Measurements from ENCODE around the gene ARHGAP32. TPM values are rescaled to one million over a fixed set of nuclear protein-coding genes. Genes with fewer than 3 reads are reported as not detected.
"Not testable (repeated sequence)": the region's sequence is repeated elsewhere in the genome, so short reads cannot be mapped to it uniquely, and the experiment has no call there.

The ARHGAP32 gene
- total RNA-seq, 4 donors from 2014 or later: 9.8 to 18.8 (median 16.2) TPM

- no peak for ATAC-seq
- whole genome bisulfite sequencing, 2 donors (ENCODE audit: low coverage in 1 of 2): 79 to 84% methylated on average over 4 of the region's 4 CpGs
- Histone ChIP-seq H3K27me3 (no peaks in the 10 kb centered on the region), H3K27ac (no peak overlapping the region), H3K4me1 (peaks cover 0 to 10% (median 5%) of the 10 kb centered on the region in 3 donors), H3K4me3 (no peak overlapping the region), H3K9me3 (peaks cover 0 to 5% (median 0%) of the 10 kb centered on the region in 3 donors), H3K36me3 (no peaks in the 10 kb centered on the region)
- TF ChIP-seq EP300 (IDR thresholded peaks at IDR 0.05) (no peak), POLR2A (IDR thresholded peaks at IDR 0.05) (no peak), POLR2AphosphoS5 (IDR thresholded peaks at IDR 0.05) (no peak), CTCF (IDR thresholded peaks at IDR 0.05) (no peak)
Observed at GRCh38 chr11:129190087-129190486, 2.0 kb downstream of the ARHGAP32 start.

DNA sequence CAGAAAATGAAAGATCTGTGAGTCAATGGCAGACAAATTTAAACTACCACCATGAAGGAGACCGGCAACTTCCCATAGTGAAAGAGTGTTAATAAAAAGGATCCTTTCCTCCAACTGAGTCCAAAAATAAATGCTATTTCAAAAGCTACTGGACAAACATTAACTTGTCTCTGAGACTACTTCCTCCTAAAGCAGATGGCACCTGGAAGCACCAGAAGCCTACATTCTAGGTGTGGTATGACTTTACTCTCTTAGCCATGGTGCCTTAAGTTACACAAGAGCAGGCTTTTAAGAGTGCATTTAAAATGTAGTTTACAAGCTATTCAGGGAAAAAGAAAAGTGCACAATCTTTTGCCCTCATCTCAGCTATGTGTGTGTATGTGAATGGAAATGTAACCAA is 2.5 kb downstream of the ARHGAP32 start:
- Histone ChIP-seq H3K27me3 (no peaks in the 10 kb centered on the region), H3K4me3 (no peak overlapping the region), H3K4me1 (peaks cover 0 to 10% (median 5%) of the 10 kb centered on the region in 3 donors), H3K9me3 (peaks cover 0 to 5% (median 0%) of the 10 kb centered on the region in 3 donors), H3K27ac (no peak overlapping the region), H3K36me3 (no peaks in the 10 kb centered on the region)
- TF ChIP-seq POLR2AphosphoS5 (IDR thresholded peaks at IDR 0.05) (no peak), EP300 (IDR thresholded peaks at IDR 0.05) (no peak), POLR2A (IDR thresholded peaks at IDR 0.05) (no peak), CTCF (IDR thresholded peaks at IDR 0.05) (no peak)
- WGBS, 2 donors (ENCODE audit: low coverage in 1 of 2): 83 to 100% methylated on average over 1 of the region's 1 CpG
- no peak for ATAC-seq

DNA sequence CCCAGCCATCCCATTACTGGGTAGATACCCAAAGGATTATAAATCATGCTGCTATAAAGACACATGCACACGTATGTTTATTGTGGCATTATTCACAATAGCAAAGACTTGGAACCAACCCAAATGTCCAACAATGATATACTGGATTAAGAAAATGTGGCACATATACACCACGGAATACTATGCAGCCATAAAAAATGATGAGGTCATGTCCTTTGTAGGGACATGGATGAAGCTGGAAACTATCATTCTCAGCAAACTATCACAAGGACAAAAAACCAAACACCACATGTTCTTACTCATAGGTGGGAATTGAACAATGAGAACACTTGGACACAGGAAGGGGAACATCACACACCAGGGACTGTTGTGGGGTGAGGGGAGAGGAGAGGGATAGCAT is 7.0 kb downstream of the ARHGAP32 start:
- not testable (repeated sequence) for H3K36me3 ChIP-seq, H3K9me3 ChIP-seq, ATAC-seq, H3K4me3 ChIP-seq, H3K27ac ChIP-seq, H3K27me3 ChIP-seq, H3K4me1 ChIP-seq
- 57 to 100% methylated on average over 1 to 2 of the region's 2 CpGs for WGBS, 2 donors (ENCODE audit: low coverage in 1 of 2)

DNA sequence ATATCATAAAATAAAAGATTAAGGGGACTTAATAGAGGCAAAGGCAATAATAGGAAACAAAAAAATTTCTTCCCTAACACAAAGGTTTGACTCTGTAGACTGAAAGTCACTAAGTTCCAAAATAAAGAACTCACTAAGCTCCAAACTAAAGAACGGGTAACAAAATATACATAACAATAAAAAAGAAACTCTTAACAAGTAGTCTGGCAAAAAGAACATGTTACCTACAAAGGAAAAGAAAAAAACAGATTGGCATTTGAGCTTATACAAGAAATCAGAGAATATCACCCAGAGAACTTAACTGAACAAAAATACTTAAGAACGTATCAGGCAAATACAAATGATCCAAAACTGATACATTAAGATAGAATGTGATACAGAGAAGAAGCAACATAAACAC is 7.5 kb downstream of the ARHGAP32 start:
- Histone ChIP-seq H3K27me3 (no peaks in the 10 kb centered on the region), H3K4me3 (no peak overlapping the region), H3K36me3 (no peaks in the 10 kb centered on the region), H3K4me1 (peaks cover 0 to 1% (median 0%) of the 10 kb centered on the region in 3 donors), H3K27ac (no peak overlapping the region), H3K9me3 (peaks cover 0 to 5% (median 0%) of the 10 kb centered on the region in 3 donors)
- 92 to 94% methylated on average over 2 of the region's 2 CpGs for WGBS, 2 donors (ENCODE audit: low coverage in 1 of 2)
- TF ChIP-seq POLR2AphosphoS5 (IDR thresholded peaks at IDR 0.05) (no peak), CTCF (IDR thresholded peaks at IDR 0.05) (no peak), POLR2A (IDR thresholded peaks at IDR 0.05) (no peak), EP300 (IDR thresholded peaks at IDR 0.05) (no peak)
- ATAC-seq: no peak

DNA sequence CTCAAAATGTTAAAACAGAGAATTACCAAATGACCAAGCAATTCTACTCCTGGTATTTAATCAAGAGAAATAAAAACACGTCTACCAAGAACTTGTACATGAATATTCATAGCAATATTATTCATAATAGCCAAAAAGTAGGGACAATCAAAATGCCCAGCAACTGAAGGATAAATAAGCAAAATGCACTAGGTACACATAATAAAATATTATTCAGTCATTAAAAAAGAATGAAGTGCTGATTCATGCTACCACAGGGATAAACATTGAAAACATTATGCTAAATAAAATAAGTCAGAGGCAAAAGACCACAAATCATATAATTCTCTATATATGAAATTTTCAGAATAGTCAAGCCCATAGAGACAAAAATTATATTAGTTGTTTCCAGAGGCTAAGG is 24.8 kb downstream of the ARHGAP32 start:
- H3K27ac ChIP-seq: no peak overlapping the region
- WGBS, 2 donors (ENCODE audit: low coverage in 1 of 2): 38 to 69% methylated on average over 1 of the region's 1 CpG
- peaks cover 0 to 17% of the 10 kb centered on the region in 2 donors for H3K36me3 ChIP-seq
- no peak for TF ChIP-seq EP300 (IDR thresholded peaks at IDR 0.05)
- TF ChIP-seq POLR2AphosphoS5 (IDR thresholded peaks at IDR 0.05): no peak
- TF ChIP-seq CTCF (IDR thresholded peaks at IDR 0.05): no peak
- no peak for TF ChIP-seq POLR2A (IDR thresholded peaks at IDR 0.05)
- H3K4me1 ChIP-seq: peaks cover 0 to 7% (median 0%) of the 10 kb centered on the region in 3 donors
- H3K27me3 ChIP-seq: no peaks in the 10 kb centered on the region
- ATAC-seq: no peak
- H3K9me3 ChIP-seq: peaks cover 0 to 16% (median 0%) of the 10 kb centered on the region in 3 donors
- no peak overlapping the region for H3K4me3 ChIP-seq
